T1000 (cell line): Measurements from ENCODE around the gene NCOR2.

ENCODE experiments used
- DNase-seq: peaks from one replicate; lab custom pipeline; 2025; ENCODE audit warnings: mixed read lengths; lab: John Stamatoyannopoulos, UW

NCOR2 gene

GRCh38 chr12:124566997-124567672 is at the start of gene NCOR2:
TSS of gene NCOR2 (minus strand) at chr12:124567612. CDS start at chr12:124495251, 72,361 bp downstream.
- DNase-seq, result no peak

GRCh38 chr12:124616394-124617221 is 49.2 kb upstream of the NCOR2 start:
- no peak for DNase-seq

- DNase-seq, result no peak
These were observed 47.3 kb upstream of the NCOR2 start for GRCh38 chr12:124614512-124615292.

GRCh38 chr12:124613151-124613585 is 45.8 kb upstream of the NCOR2 start:
- DNase-seq, result no peak

GRCh38 chr12:124612410-124612680 is 44.9 kb upstream of the NCOR2 start:
- no peak for DNase-seq

- no peak for DNase-seq
These were observed 44.4 kb upstream of the NCOR2 start for GRCh38 chr12:124611559-124612409.

- no peak for DNase-seq
These were observed 43.5 kb upstream of the NCOR2 start for GRCh38 chr12:124610629-124611558.

- no peak for DNase-seq
These were observed 42.7 kb upstream of the NCOR2 start for GRCh38 chr12:124610021-124610612.

- DNase-seq, result no peak
These were observed 41.9 kb upstream of the NCOR2 start for GRCh38 chr12:124609041-124609989.

- DNase-seq, result no peak
These were observed 41.0 kb upstream of the NCOR2 start for GRCh38 chr12:124608450-124608870.

GRCh38 chr12:124607681-124608425 is 40.4 kb upstream of the NCOR2 start:
- DNase-seq, result no peak

- DNase-seq, result no peak
These were observed 38.7 kb upstream of the NCOR2 start for GRCh38 chr12:124605883-124606774.

GRCh38 chr12:124605150-124605882 is 37.9 kb upstream of the NCOR2 start:
- no peak for DNase-seq

- no peak for DNase-seq
These were observed 36.9 kb upstream of the NCOR2 start for GRCh38 chr12:124604264-124604680.

GRCh38 chr12:124603831-124604251 is 36.4 kb upstream of the NCOR2 start:
- no peak for DNase-seq

GRCh38 chr12:124603100-124603541 is 35.7 kb upstream of the NCOR2 start:
- no peak for DNase-seq
